ENCODE data around the gene NFATC1. TPM values are rescaled to one million over a fixed set of nuclear protein-coding genes. Genes with fewer than 3 reads are reported as not detected.

NFATC1 gene
- total RNA-seq, 1 donor from 2014 or later, result 52.6 TPM

GRCh38 chr18:79388043-79388442 is 7.7 kb upstream of the NFATC1 start:
- no peak overlapping the region for H3K27ac Mint-ChIP-seq
- no peak overlapping the region for H3K4me3 Mint-ChIP-seq
- intact Hi-C loops (cut with micrococcal nuclease), result no loop called here
- peaks cover 17% of the 10 kb centered on the region for H3K4me1 Mint-ChIP-seq
- no peak for DNase-seq
- no peaks in the 10 kb centered on the region for H3K36me3 Mint-ChIP-seq (ENCODE audit: low read depth)
- POLR2A ChIA-PET, result no interaction called here
- CTCF ChIA-PET, result interaction anchor here (1.5 kb wide), 1 partner anchor 9 kb away, joined by 3 read pairs; no protein-coding TSS in a partner anchor
- no peak for TF ChIP-seq CTCF (IDR thresholded peaks at IDR 0.05)
- no peak for ATAC-seq (ENCODE audit: low read depth)
- H3K9me3 Mint-ChIP-seq, result no peaks in the 10 kb centered on the region
- H3K27me3 Mint-ChIP-seq, result no peaks in the 10 kb centered on the region

GRCh38 chr18:79389689-79390088 is 6.0 kb upstream of the NFATC1 start:
- ChIA-PET CTCF (interaction anchor here (2.2 kb wide), 1 partner anchor 10 kb away, joined by 15 read pairs; no protein-coding TSS in a partner anchor), POLR2A (no interaction called here)
- Mint-ChIP-seq H3K4me1 (peaks cover 22% of the 10 kb centered on the region), H3K9me3 (no peaks in the 10 kb centered on the region), H3K36me3 (ENCODE audit: low read depth) (no peaks in the 10 kb centered on the region), H3K4me3 (no peak overlapping the region), H3K27ac (no peak overlapping the region), H3K27me3 (no peaks in the 10 kb centered on the region)
- no peak for DNase-seq
- TF ChIP-seq CTCF (IDR thresholded peaks at IDR 0.05), result no peak
- intact Hi-C loops (cut with micrococcal nuclease), result no loop called here
- no peak for ATAC-seq (ENCODE audit: low read depth)

- Mint-ChIP-seq H3K27ac (peak overlapping the region; percentile 63), H3K4me3 (no peak overlapping the region), H3K36me3 (ENCODE audit: low read depth) (no peaks in the 10 kb centered on the region), H3K4me1 (peaks cover 21% of the 10 kb centered on the region), H3K27me3 (no peaks in the 10 kb centered on the region), H3K9me3 (no peaks in the 10 kb centered on the region)
- DNase-seq, result no peak
- no peak for TF ChIP-seq CTCF (IDR thresholded peaks at IDR 0.05)
- ChIA-PET POLR2A (interaction anchor here (0.6 to 3.7 kb wide), 8 partner anchors 9 to 232 kb away, joined by 3 to 37 read pairs (median 8); no protein-coding TSS in a partner anchor), CTCF (interaction anchor here (1.8 kb wide), 1 partner anchor 136 kb away, joined by 6 read pairs; no protein-coding TSS in a partner anchor)
- no peak for ATAC-seq (ENCODE audit: low read depth)
- intact Hi-C loops (cut with micrococcal nuclease), result no loop called here
These were observed 3.5 kb upstream of the NFATC1 start for GRCh38 chr18:79392226-79392625.

GRCh38 chr18:79393181-79393634 is 2.5 kb upstream of the NFATC1 start:
- ChIA-PET CTCF (interaction anchor here (0.8 to 1.8 kb wide), 7 partner anchors 8 to 138 kb away, joined by 3 to 6 read pairs (median 4); no protein-coding TSS in a partner anchor), POLR2A (interaction anchor here (0.9 to 3.7 kb wide), 11 partner anchors 10 to 194 kb away, joined by 3 to 37 read pairs (median 4); no protein-coding TSS in a partner anchor)
- intact Hi-C loops (cut with micrococcal nuclease), result loop anchor here (1.0 kb wide), 1 partner anchor 14 kb away; no protein-coding TSS in a partner anchor
- H3K27me3 Mint-ChIP-seq, result no peaks in the 10 kb centered on the region
- peaks cover 29% of the 10 kb centered on the region for H3K4me1 Mint-ChIP-seq
- DNase-seq (no peak), ATAC-seq (ENCODE audit: low read depth) (peak; percentile 9)
- no peaks in the 10 kb centered on the region for H3K9me3 Mint-ChIP-seq
- no peak for TF ChIP-seq CTCF (IDR thresholded peaks at IDR 0.05)
- H3K27ac Mint-ChIP-seq, result peak overlapping the region; percentile 68
- peak overlapping the region; percentile 84 for H3K4me3 Mint-ChIP-seq
- H3K36me3 Mint-ChIP-seq (ENCODE audit: low read depth), result no peaks in the 10 kb centered on the region

- no peaks in the 10 kb centered on the region for H3K9me3 Mint-ChIP-seq
- H3K27ac Mint-ChIP-seq, result peak overlapping the region; percentile 71
- ATAC-seq (ENCODE audit: low read depth), result peak; percentile 13
- intact Hi-C loops (cut with micrococcal nuclease), result loop anchor here (1.0 to 2.0 kb wide), 4 partner anchors 15 to 285 kb away; partner anchors contain the start of gene CTDP1
- ChIA-PET POLR2A (interaction anchor here (0.9 to 3.7 kb wide), 12 partner anchors 9 to 194 kb away, joined by 3 to 37 read pairs (median 5); no protein-coding TSS in a partner anchor), CTCF (interaction anchor here (0.8 to 1.8 kb wide), 7 partner anchors 9 to 137 kb away, joined by 3 to 6 read pairs (median 4); no protein-coding TSS in a partner anchor)
- peak; percentile 52 for DNase-seq
- peak overlapping the region; percentile 84 for H3K4me3 Mint-ChIP-seq
- peaks cover under 1% of the 10 kb centered on the region for H3K36me3 Mint-ChIP-seq (ENCODE audit: low read depth)
- peaks cover 35% of the 10 kb centered on the region for H3K4me1 Mint-ChIP-seq
- H3K27me3 Mint-ChIP-seq, result no peaks in the 10 kb centered on the region
- TF ChIP-seq CTCF (IDR thresholded peaks at IDR 0.05), result no peak
These were observed 1.8 kb upstream of the NFATC1 start for GRCh38 chr18:79393635-79394533.

Data from activated B cell treated with CpG ODN at 0.5 μM for 24 hours (primary cell).